NOMO-1 treated with dmso at 0.1 percent for 144 hours (cell line): Measurements from ENCODE around the gene HLA-DQA1.
"Not testable (repeated sequence)": the region's sequence is repeated elsewhere in the genome, so short reads cannot be mapped to it uniquely, and the experiment has no call there.

Experiments
- DNase-seq: peaks from one replicate; lab custom pipeline; 2025; ENCODE audit not compliant: unreplicated experiment; lab: John Stamatoyannopoulos, UW

The HLA-DQA1 gene

DNA sequence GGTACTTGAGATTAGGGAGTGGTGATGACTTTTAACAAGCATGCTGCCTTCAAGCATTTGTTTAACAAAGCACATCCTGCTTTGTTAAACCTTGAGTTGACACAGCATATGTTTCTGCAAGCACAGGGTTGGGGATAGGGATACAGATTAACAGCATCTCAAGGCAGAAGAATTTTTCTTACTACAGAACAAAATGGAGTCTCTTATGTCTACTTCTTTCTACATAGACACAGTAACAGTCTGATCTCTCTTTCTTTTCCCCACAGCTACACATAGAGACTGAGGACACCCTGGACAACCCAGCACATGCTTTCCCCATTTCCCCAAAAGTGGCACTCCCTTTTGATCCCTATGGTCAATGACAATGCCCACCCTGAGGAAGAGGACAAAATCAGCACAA, 20.6 kb downstream of the HLA-DQA1 start:
- not testable (repeated sequence) for DNase-seq

DNA sequence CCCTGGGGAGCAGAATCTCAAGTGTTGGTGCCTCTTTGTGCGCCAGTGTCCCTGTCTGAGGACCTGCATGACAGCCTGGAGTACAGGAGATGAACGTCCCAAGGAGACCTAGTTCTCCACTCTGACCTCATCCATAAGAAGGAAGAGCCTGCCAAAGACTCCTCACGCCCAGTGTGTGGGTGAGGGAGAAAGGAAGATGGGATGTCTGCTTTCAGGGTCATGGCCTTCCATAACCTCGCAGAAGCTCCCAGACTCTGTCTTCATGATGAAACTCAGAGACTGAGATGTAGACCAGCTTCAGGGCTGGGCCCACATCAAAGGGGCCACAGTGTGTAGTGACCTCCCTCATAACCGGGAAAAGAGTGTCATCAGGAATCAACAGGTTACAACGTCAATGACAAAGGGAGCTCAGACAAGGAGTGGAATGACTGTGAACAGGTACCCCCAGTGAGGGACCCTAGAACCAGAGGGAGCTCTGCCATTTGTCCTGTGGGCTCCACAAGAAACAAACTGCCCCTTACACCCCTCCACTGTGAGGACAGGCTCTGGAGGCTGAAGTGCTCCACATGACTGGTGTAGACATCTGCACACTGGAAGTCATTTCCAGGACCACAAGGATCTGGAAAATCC, 21.2 kb downstream of the HLA-DQA1 start:
- DNase-seq = no peak

DNA sequence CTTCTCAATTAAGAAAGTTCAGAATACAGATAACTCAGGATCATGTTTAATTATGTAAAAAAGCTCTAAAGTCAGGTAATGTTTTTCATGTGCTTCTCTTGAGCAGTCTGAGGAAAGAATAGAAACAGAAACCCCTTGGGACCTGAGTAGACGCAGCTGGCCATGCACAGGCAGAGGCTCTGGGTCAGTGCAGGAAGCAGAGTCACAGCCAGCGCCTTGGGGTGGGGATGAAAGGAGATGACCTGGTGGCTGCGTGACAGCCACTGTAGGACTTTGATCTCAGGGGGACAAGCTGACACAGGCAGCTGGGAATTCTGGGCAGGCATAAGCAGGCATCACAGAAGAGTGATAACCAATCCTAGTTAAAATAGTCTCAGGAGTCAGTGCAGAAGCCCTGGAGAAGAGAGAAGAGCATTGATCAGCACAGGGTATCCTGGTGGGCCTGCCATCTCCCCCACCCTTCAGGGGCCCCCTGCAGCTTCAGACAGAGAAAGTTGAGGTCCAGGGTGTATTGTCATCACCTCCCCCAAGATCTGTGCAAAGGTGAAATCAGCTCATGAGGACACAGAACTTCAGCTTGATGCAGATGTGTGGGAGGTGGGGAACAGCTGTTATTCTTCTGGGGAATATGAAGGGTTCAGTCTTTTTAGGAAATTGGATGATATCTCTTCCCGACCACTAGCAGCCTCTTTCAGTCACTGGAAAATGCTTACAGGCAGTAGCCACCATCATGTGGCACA, 22.8 kb downstream of the HLA-DQA1 start:
- DNase-seq = no peak

DNA sequence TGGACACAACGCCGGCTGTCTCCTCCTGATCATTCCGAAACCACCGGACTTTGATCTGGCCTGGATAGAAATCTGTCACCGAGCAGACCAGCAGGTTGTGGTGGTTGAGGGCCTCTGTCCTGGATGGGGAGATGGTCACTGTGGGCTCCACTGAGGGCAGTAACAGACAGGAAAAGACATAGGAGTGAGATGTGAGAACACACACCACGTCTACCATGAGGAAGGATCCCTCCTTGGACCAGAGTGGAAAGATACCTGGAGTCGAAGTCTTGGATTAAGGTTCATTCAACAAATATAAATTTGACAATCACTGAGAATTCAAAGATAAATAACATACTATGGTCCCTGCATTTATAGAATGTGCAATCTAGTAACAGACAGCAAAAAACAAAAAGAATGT, 24.9 kb downstream of the HLA-DQA1 start:
- no peak for DNase-seq

DNA sequence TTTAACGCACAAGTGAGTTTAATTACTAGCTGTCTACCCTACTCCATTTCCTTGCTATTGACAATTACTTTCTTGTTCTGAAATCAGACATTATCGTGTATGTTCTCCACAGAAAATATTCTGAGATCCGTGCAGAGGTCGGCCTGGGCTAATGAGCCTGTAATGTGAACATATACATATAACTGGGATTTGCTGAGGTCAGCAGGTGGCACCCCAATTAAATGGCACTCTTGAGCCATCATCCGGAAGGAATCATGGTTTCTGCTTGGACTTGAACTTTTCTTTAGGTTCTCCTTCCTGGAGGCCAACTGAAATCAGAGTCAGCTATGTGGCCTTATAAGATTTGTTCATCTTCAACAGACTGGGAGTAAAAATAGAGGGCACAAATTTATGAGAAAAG, 25.6 kb downstream of the HLA-DQA1 start:
- DNase-seq = no peak

DNA sequence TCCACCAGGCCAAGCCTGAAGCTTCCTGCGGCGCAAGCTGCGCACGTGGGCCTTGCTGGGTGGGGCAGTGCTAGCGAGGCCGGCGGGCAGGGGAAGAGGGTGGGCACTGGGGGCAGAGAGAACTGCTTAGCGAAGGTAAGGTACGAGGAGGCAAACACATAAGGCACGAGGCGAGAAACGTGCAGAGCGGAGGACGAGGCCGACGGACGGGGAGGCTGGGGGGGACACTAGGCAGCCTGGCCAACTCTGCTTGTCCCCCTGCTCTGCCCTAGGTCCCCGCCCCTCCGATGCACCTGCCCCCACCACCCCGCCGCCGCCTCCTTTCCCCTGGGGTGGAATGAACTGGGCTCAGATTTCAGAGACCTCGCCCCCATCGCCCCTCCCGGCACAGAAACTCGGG, 27.1 kb downstream of the HLA-DQA1 start:
- no peak for DNase-seq

DNA sequence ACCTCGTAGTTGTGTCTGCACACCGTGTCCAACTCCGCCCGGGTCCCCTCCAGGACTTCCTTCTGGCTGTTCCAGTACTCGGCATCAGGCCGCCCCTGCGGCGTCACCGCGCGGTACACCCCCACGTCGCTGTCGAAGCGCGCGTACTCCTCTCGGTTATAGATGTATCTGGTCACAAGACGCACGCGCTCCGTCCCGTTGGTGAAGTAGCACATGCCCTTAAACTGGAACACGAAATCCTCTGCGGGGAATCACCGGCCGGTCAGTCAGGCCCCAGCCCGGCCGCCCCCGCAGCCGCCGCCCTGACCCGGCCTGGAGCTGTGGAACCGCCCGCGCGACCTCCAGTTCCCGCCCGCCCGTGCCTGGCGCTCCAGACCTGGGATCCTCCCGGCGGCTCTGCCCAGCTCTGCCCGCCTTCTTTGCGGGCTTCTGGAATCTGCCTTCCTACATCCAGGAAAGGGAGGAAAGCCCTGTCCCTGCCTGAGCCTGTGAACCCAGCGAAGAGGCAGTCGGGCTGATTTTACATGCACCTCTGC, 27.7 kb downstream of the HLA-DQA1 start:
- no peak for DNase-seq

DNA sequence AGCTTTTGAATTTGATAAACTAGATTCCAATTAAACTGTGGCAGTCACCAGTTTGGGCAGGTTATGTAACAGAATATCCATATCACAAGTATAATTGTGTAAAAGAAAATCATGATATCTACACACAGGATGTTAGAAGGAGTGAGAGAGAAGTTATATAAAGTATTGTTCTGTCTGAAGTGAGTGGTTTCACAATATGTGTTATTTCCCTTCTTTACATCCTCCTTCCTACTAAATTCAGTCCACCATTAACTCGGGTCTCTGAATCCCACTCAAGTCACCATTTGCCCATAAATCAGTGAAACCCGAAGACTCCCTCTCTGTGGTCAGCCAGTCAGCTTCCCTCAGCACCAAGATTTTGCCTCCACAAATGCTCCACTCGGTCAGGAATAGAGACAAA, 28.5 kb downstream of the HLA-DQA1 start:
- no peak for DNase-seq

DNA sequence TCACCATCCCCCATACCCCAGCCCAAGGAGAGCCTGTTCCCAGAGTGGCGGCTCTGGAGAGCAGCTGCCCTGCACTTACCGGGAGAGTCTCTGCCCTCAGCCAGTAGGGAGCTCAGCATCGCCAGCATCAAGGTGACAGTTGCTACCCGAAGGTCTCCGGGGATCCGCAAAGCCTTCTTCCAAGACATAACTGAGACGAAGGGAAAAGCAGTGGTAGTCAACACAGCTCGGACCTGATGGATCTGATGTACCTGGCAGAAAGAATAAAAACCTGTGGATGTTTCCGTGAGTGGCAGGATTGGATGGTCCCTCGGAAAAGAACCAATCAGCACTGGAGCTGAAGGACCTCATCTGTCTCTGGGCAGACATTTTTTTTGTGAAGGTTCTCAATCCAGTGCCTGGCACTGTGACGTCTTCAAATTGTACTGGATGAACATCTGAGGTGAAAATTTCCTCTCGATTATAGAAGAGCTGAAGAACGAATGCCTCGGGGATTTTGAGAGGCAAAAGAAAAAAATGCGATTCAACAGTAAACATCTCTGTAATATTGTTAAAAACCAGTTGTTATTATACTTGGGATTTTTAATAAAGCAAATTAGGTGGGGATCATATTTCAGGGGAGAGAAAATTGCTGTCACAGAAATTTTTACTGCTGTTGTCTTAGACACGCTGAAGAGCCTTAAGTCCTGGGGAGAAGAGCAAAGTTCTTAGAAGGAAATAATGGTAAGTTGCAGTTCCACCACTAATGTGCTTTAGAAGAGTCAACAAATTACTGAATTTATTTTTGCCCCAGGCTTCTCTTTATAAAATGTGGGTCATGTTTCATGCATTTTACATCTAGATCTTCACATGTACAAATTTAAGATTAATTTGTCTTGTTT, 29.5 kb downstream of the HLA-DQA1 start, which contains the start of gene HLA-DQB1:
HLA-DQB1 (minus strand) TSS at position 238 of the 881 bp plus-strand sequence; CDS start at position 188, 50 bp downstream.
- DNase-seq = peak; percentile 65

DNA sequence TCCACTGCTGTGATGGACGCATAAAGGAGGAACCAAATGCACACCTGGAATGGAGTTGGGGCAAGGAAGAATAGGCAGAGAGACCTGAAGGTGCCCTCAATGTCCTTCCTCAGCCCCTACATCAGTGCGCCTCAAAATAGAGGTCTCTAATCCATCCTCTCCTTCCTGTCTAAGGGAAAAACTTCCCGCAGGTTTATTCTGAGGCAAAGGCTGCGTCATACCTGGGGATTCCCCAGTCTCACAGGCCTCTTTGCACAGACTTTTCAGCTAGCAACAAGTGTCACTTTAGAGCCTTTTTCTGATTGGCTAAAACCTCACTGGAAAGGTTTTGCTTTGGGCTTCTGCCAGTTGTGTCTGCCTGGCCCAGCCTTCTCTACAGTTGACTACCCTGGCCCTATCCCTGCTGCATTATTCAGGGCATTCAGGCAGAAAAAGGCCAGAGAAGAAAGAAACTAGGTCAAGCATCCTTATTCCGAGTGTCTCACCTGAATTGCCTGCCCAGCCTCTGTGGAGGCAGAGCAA, 31.1 kb downstream of the HLA-DQA1 start:
- DNase-seq = no peak

DNA sequence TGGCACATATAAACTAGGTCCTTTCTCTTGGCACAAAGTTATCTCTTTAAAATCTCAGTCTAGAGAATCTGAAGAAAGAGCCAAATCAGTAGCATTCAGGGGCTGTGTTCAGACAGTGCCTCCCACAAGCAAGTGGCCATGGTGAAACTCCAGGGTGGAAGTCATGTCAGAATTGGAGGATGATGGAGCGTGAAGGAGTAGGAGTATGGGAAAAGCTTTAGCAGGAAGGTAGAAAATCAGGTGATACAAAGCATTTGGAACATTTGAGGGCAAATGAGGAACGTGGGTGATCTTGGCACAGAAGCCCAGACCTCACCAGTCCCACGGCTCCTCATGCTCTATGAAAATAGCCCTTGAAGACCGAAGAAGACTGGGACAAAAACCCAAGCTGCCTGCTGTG, 32.0 kb downstream of the HLA-DQA1 start:
- DNase-seq = no peak

DNA sequence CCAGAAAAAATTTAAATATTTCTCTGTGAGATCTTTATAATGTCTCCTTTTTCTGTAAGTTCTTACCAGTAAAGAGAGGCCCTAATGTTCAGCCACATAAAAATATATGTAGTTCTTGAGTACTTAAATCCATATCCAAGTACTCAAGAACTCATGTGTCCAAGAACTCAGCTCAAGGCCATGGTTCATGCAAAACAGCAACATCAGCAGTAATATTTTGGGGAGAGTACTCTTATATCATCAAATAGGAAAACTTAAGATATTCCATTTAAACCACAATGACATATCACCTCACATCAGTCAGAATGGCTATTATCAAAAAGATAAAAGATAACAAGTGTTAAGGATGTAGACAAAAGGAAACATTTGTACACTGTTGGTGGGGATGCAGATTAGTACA, 32.7 kb downstream of the HLA-DQA1 start:
- DNase-seq = no peak

DNA sequence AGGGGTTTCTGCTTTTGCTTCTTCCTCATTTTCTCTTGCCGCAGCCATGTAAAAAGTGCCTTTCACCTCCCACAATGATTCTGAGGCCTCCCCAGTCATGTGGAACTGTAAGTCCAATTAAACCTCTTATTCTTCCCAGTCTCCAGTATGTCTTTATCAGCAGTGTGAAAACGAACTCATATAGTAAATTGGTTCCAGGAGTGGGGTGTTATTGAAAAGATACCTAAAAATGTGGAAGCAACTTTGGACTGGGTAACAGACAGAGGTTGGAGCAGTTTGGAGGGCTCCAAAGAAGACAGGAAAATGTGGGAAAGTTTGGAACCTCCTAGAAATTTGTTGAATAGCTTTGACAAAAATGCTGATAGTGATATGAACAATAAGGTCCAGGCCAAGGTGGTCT, 34.7 kb downstream of the HLA-DQA1 start:
- DNase-seq = not testable (repeated sequence)

DNA sequence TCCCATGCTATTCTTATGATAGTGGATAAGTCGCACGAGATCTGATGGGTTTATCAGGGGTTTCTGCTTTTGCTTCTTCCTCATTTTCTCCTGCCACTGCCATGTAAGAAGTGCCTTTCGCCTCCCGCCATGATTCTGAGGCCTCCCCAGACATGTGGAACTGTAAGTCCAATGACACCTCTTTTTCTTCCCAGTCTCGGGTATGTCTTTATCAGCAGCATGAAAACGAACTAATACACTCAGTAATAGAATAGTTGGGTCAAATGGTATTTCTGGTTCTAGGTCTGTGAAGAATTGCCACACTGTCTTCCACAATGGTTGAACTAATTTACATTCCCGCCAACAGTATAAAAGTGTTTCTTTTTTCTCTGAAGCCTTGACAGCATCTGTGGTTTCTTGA, 36.9 kb downstream of the HLA-DQA1 start:
- not testable (repeated sequence) for DNase-seq

DNA sequence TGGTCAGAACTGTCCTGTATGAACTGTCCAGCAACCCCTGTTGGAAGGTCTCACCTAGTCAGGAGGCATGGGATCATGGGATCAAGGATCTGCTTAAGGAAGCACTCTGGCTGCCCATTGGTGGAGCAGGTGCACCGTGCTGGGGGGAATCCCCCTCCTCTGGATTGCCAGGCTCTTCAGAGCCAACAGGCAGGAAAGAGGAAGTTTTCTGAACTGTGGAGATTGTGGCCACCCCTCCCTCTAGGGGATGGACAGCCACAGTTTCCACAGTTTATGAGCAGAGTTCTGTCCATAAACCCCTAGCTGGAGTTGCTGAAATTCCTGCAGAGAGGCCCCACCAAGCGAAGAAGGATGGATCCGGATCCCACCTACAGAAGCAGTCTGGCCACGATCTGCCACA, 42.3 kb downstream of the HLA-DQA1 start:
- no peak for DNase-seq

DNA sequence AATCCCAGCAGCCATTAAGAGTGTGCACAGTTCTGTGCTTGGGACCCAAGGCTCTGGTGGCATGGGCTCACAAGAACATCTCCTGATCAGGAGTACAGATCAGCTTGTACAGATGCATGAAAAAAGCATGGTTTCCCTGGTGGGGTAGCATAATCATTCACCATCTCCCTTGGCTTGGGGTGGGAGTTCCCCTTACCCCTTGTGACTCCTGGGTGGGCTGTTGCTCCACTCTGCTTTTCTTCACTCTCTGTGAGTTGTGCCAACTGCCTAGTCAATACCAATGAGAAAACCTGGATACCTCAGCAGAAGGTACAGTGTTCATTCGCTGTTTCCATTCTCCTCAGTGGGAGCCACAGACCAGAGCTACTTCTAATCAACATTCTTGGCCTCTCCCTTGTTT, 42.8 kb downstream of the HLA-DQA1 start:
- DNase-seq = no peak

DNA sequence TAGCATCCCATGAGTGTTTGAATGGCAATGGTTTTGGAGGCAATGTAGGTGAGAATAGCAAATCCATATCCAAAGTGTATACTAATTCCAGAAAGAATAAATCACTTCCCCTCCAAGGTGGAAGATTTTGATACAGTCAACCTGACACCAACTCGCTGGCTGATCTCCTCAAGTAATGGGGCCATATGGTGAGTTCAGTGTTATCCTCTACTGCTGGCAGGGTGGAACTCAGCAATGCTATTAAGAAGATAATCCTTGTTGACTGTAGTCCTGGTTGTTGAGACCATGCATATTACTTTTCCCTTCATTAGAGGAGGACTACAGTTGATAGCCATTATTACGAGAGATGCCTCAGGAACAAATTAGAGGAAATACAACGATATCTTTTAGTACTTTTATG, 47.0 kb downstream of the HLA-DQA1 start:
- no peak for DNase-seq

DNA sequence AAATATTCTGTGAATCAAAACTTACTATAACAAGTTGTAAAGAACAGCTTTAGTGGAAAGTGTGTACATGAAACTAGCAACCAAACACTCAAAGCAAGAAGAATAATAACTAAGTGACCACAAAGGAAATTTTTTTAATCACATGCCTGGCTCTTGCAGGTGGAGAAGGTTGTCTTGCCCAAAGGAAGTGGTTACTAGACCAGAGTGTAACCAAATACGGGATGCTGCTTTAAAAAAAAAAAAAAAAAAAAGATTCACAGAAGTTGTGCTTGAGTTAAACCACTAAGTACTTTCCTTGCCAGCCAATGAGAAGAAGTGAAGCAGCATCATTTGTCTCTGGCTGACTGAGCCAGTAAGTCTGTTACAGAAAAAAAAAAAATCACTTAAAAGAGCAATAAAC, 48.4 kb downstream of the HLA-DQA1 start:
- peak; percentile 49 for DNase-seq

DNA sequence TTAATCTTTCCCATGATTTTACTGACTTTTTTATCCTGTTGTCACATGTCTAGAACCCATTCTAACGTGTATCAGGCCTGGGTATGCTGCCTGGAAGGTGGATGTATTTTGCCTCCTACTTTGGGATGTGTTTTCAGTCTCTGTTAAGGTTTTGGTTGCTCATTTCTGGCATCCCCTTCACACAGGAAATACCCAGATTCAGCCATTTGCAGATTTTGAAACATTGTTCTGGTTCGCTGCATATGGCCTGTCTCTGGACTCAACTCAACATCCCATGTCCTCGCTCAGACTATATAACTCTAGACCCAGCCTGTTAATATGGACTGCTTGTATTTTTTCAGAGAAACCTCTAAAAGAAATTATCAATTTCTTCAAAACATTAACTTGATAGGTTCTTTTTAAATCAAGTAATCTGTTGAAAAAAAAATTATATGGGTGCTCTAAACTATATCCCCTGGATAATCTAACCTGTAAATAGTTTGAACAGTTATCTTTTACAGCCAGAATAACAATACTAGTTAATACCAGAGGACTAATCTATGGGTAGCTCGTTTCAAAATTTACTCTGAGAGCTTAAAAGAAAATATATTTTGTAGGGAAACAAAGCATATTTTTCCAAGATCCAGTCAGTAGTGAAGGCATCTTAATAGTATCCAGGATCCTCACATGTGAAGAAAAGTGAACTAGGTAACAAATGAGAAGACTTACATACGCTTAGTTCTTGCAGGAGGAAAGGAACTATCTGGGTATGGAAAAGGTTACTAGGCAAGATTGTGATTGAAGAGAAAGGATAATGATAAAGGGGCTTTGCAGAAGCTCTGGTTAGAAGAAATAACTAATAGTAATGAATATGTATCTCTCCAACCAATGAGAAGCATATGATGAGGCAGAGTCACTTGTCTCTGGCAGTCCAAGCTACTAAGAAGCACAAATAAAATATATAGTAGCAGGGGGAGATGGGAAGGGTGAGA, 52.6 kb downstream of the HLA-DQA1 start:
- DNase-seq = no peak

DNA sequence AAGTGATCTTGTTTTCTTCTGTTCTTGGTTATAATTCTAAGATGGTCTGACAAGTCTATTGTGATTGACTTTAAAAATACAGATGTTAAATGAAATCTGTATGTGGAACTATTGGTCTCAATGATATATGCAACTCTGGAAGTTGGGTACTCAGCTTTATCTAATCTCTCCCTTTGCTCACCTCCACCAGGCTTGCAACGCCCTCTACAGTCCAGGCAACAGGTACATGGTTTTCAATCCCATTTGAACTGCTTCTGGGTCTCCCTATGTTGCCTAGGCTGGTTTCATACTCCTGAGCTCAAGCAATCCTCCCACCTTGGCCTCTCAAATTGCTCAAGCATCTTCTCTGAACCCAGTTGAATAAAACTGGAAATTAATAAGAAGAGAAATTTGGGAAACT, 54.8 kb downstream of the HLA-DQA1 start:
- DNase-seq = no peak
